ENCODE measurements around the gene ADAMTS2. TPM values are rescaled to one million over a fixed set of nuclear protein-coding genes. Genes with fewer than 3 reads are reported as not detected.

The ADAMTS2 gene
- polyA plus RNA-seq, 3 donors = 0.74 to 2.3 TPM; not detected in 1

- Histone ChIP-seq H2AFZ (ENCODE audit: insufficient read depth, low read depth, low read length, poor library complexity, severe bottlenecking) (no peak overlapping the region), H3K27ac (ENCODE audit: low read depth in 1 of 2, low read length in 2 of 2) (no peak overlapping the region), H3K27me3 (ENCODE audit: control insufficient read depth in 2 of 2, insufficient read depth in 2 of 2, low read length in 2 of 2) (no peaks in the 10 kb centered on the region), H3K79me2 (ENCODE audit: insufficient read depth, low read length) (no peaks in the 10 kb centered on the region), H4K20me1 (ENCODE audit: insufficient read depth, low read length) (no peaks in the 10 kb centered on the region), H3K4me2 (replicated peaks; ENCODE audit: extremely low read depth, low read length, poor library complexity, severe bottlenecking) (no peak overlapping the region), H3K36me3 (replicated peaks in 1 of 2; ENCODE audit: control insufficient read depth in 1 of 2, insufficient read depth in 2 of 2, low read length in 2 of 2) (no peaks in the 10 kb centered on the region), H3K4me3 (replicated peaks in 1 of 3; ENCODE audit: low read depth in 2 of 3, low read length in 3 of 3) (no peak overlapping the region), H3K9me3 (replicated peaks in 1 of 2; ENCODE audit: control insufficient read depth in 1 of 2, insufficient read depth in 1 of 2, low read length in 2 of 2) (no peaks in the 10 kb centered on the region), H3K9ac (ENCODE audit: insufficient read depth, low read length, poor library complexity, severe bottlenecking) (no peak overlapping the region), H3K4me1 (ENCODE audit: control insufficient read depth in 1 of 2, insufficient read depth in 2 of 2, low read length in 2 of 2) (no peaks in the 10 kb centered on the region)
- intact Hi-C loops (cut with micrococcal nuclease) = no loop called here
- DNase-seq = no peak
- no peaks in the 10 kb centered on the region for H3K9me3 Mint-ChIP-seq
- H3K27ac Mint-ChIP-seq = no peak overlapping the region
- no peak overlapping the region for H3K4me3 Mint-ChIP-seq
- H3K36me3 Mint-ChIP-seq = no peaks in the 10 kb centered on the region
- no peak for TF ChIP-seq CTCF (IDR thresholded peaks at IDR 0.05)
- H3K4me1 Mint-ChIP-seq = no peaks in the 10 kb centered on the region
- 80% methylated on average over 10 of the region's 15 CpGs for WGBS (ENCODE audit: insufficient coverage)
- peaks cover 3 to 16% (median 6%) of the 10 kb centered on the region in 3 donors for H3K27me3 Mint-ChIP-seq (ENCODE audit: low read depth in 3 of 3)
These were observed 18.1 kb downstream of the ADAMTS2 start for GRCh38 chr5:179327021-179327735.

- no peak overlapping the region for H3K4me3 ChIP-seq (replicated peaks in 1 of 3; ENCODE audit: low read depth in 2 of 3, low read length in 3 of 3)
- no peak for TF ChIP-seq CTCF (IDR thresholded peaks at IDR 0.05)
- H3K4me1 ChIP-seq (ENCODE audit: control insufficient read depth in 1 of 2, insufficient read depth in 2 of 2, low read length in 2 of 2) = no peaks in the 10 kb centered on the region
- no peak overlapping the region for H3K4me2 ChIP-seq (replicated peaks; ENCODE audit: extremely low read depth, low read length, poor library complexity, severe bottlenecking)
- no peak for DNase-seq
- no peaks in the 10 kb centered on the region for H3K36me3 ChIP-seq (replicated peaks in 1 of 2; ENCODE audit: control insufficient read depth in 1 of 2, insufficient read depth in 2 of 2, low read length in 2 of 2)
- no peaks in the 10 kb centered on the region for H3K36me3 Mint-ChIP-seq
- H3K27me3 Mint-ChIP-seq (ENCODE audit: low read depth in 3 of 3) = peaks cover 4 to 17% (median 6%) of the 10 kb centered on the region in 3 donors
- no peak overlapping the region for H2AFZ ChIP-seq (ENCODE audit: insufficient read depth, low read depth, low read length, poor library complexity, severe bottlenecking)
- intact Hi-C loops (cut with micrococcal nuclease) = no loop called here
- no peak overlapping the region for H3K27ac Mint-ChIP-seq
- no peaks in the 10 kb centered on the region for H3K9me3 Mint-ChIP-seq
- no peaks in the 10 kb centered on the region for H3K79me2 ChIP-seq (ENCODE audit: insufficient read depth, low read length)
- no peaks in the 10 kb centered on the region for H3K27me3 ChIP-seq (ENCODE audit: control insufficient read depth in 2 of 2, insufficient read depth in 2 of 2, low read length in 2 of 2)
- H3K27ac ChIP-seq (ENCODE audit: low read depth in 1 of 2, low read length in 2 of 2) = no peak overlapping the region
- no peaks in the 10 kb centered on the region for H3K9me3 ChIP-seq (replicated peaks in 1 of 2; ENCODE audit: control insufficient read depth in 1 of 2, insufficient read depth in 1 of 2, low read length in 2 of 2)
- H4K20me1 ChIP-seq (ENCODE audit: insufficient read depth, low read length) = no peaks in the 10 kb centered on the region
- H3K9ac ChIP-seq (ENCODE audit: insufficient read depth, low read length, poor library complexity, severe bottlenecking) = no peak overlapping the region
- no peaks in the 10 kb centered on the region for H3K4me1 Mint-ChIP-seq
- 73% methylated on average over 14 of the region's 30 CpGs for WGBS (ENCODE audit: insufficient coverage)
- no peak overlapping the region for H3K4me3 Mint-ChIP-seq
These were observed 18.9 kb downstream of the ADAMTS2 start for GRCh38 chr5:179326122-179326927.
